DND-41 (cell line): Measurements from ENCODE around the gene ZKSCAN1.

ENCODE experiments used
- CTCF ChIP-seq: IDR thresholded peaks from 2 replicates; pipeline ENCODE4 v1.5.1; 2012; ENCODE audit warnings: borderline replicate concordance, low read length, moderate library complexity, mild to moderate bottlenecking; ENCODE audit not compliant: poor library complexity, severe bottlenecking; ENCODE audit errors: extremely low read depth
- EZH2 ChIP-seq: IDR thresholded peaks from 3 replicates; pipeline ENCODE4 v1.6.1; 2012; ENCODE audit warnings: borderline replicate concordance, low read depth, mild to moderate bottlenecking, moderate library complexity, low read length, inconsistent platforms; ENCODE audit not compliant: severe bottlenecking

GRCh38 chr7:100007887-100008286 lies 7.5 kb upstream of the ZKSCAN1 start:
- TF ChIP-seq CTCF (no peak), EZH2 (no peak)
